Activated T-cell treated with anti-CD3 and anti-CD28 coated beads, Interleukin-2, amount 50 U/mL, for 48 hours (primary cell): ENCODE measurements around the gene FOXP1.

ENCODE experiments used
- DNase-seq, 2 experiments: peaks; one replicate each; pipeline ENCODE4 v3.0.0-alpha.2; 2020

FOXP1 gene

GRCh38 chr3:71047616-71048531, 535.7 kb downstream of the FOXP1 start:
- no peak for DNase-seq

GRCh38 chr3:71046791-71047190, 536.7 kb downstream of the FOXP1 start:
- DNase-seq, result no peak

- no peak for DNase-seq
These were observed 537.6 kb downstream of the FOXP1 start for GRCh38 chr3:71045917-71046282.

GRCh38 chr3:71045212-71045916, 538.2 kb downstream of the FOXP1 start:
- DNase-seq, result no peak

GRCh38 chr3:71042759-71043158, 540.8 kb downstream of the FOXP1 start:
- no peak for DNase-seq

- no peak for DNase-seq
These were observed 542.2 kb downstream of the FOXP1 start for GRCh38 chr3:71041371-71041770.

- no peak for DNase-seq
These were observed 544.2 kb downstream of the FOXP1 start for GRCh38 chr3:71039332-71039731.

GRCh38 chr3:71037775-71038174, 545.8 kb downstream of the FOXP1 start:
- DNase-seq, result no peak

- DNase-seq, result no peak
These were observed 547.6 kb downstream of the FOXP1 start for GRCh38 chr3:71035886-71036285.

- no peak for DNase-seq
These were observed 548.2 kb downstream of the FOXP1 start for GRCh38 chr3:71035314-71035713.

- DNase-seq, result no peak
These were observed 549.8 kb downstream of the FOXP1 start for GRCh38 chr3:71033681-71034220.

- no peak for DNase-seq
These were observed 551.5 kb downstream of the FOXP1 start for GRCh38 chr3:71031914-71032521.

GRCh38 chr3:71031181-71031580, 552.3 kb downstream of the FOXP1 start:
- no peak for DNase-seq

- no peak for DNase-seq
These were observed 552.8 kb downstream of the FOXP1 start for GRCh38 chr3:71030748-71031147.

- no peak for DNase-seq
These were observed 553.8 kb downstream of the FOXP1 start for GRCh38 chr3:71029770-71030169.

- DNase-seq, result no peak
These were observed 554.7 kb downstream of the FOXP1 start for GRCh38 chr3:71028802-71029201.

- DNase-seq, result no peak
These were observed 555.3 kb downstream of the FOXP1 start for GRCh38 chr3:71028184-71028583.

GRCh38 chr3:71026634-71027578, 556.6 kb downstream of the FOXP1 start:
- DNase-seq, result no peak

- no peak for DNase-seq
These were observed 558.0 kb downstream of the FOXP1 start for GRCh38 chr3:71025516-71025915.

GRCh38 chr3:71025010-71025409, 558.5 kb downstream of the FOXP1 start:
- no peak for DNase-seq

- DNase-seq, result no peak
These were observed 560.8 kb downstream of the FOXP1 start for GRCh38 chr3:71022551-71023335.
